ENCODE data around the gene TAOK1. TPM values are rescaled to one million over a fixed set of nuclear protein-coding genes. Genes with fewer than 3 reads are reported as not detected.

TAOK1 gene
- total RNA-seq, 2 experiments from 2014 or later = 46.5 to 47.7 TPM

- POLR2A ChIA-PET = no interaction called here
- Mint-ChIP-seq H3K36me3 (ENCODE audit: low read depth) (peaks cover 16% of the 10 kb centered on the region), H3K9me3 (no peaks in the 10 kb centered on the region), H3K27ac (no peak overlapping the region), H3K27me3 (no peaks in the 10 kb centered on the region), H3K4me3 (no peak overlapping the region), H3K4me1 (peaks cover 10% of the 10 kb centered on the region)
- CTCF ChIA-PET = no interaction called here
- no peak for DNase-seq
Observed at GRCh38 chr17:29430275-29430674, 40.1 kb downstream of the TAOK1 start.

GRCh38 chr17:29433541-29433940 is 43.4 kb downstream of the TAOK1 start:
- Mint-ChIP-seq H3K4me1 (peaks cover 10% of the 10 kb centered on the region), H3K9me3 (no peaks in the 10 kb centered on the region), H3K27ac (no peak overlapping the region), H3K4me3 (no peak overlapping the region), H3K27me3 (no peaks in the 10 kb centered on the region), H3K36me3 (ENCODE audit: low read depth) (peaks cover 6% of the 10 kb centered on the region)
- ChIA-PET POLR2A (no interaction called here), CTCF (interaction anchor here (0.6 to 0.7 kb wide), 2 partner anchors 31 to 293 kb away, joined by 3 to 4 read pairs; no protein-coding TSS in a partner anchor)
- no peak for DNase-seq

GRCh38 chr17:29434550-29434949 is 44.4 kb downstream of the TAOK1 start:
- POLR2A ChIA-PET = no interaction called here
- peaks cover 12% of the 10 kb centered on the region for H3K4me1 Mint-ChIP-seq
- H3K36me3 Mint-ChIP-seq (ENCODE audit: low read depth) = peaks cover 9% of the 10 kb centered on the region
- H3K27ac Mint-ChIP-seq = no peak overlapping the region
- no peaks in the 10 kb centered on the region for H3K27me3 Mint-ChIP-seq
- DNase-seq = no peak
- CTCF ChIA-PET = interaction anchor here (0.5 kb wide), 1 partner anchor 35 kb away, joined by 3 read pairs; no protein-coding TSS in a partner anchor
- no peak overlapping the region for H3K4me3 Mint-ChIP-seq
- H3K9me3 Mint-ChIP-seq = no peaks in the 10 kb centered on the region

GRCh38 chr17:29442451-29442850 is 52.3 kb downstream of the TAOK1 start:
- Mint-ChIP-seq H3K4me3 (no peak overlapping the region), H3K9me3 (no peaks in the 10 kb centered on the region), H3K27ac (no peak overlapping the region), H3K27me3 (no peaks in the 10 kb centered on the region), H3K4me1 (peaks cover 19% of the 10 kb centered on the region), H3K36me3 (ENCODE audit: low read depth) (peaks cover 17% of the 10 kb centered on the region)
- CTCF ChIA-PET = no interaction called here
- DNase-seq = no peak
- POLR2A ChIA-PET = no interaction called here

- CTCF ChIA-PET = interaction anchor here (0.5 kb wide), 1 partner anchor 11 kb away, joined by 4 read pairs; no protein-coding TSS in a partner anchor
- DNase-seq = no peak
- peaks cover 17% of the 10 kb centered on the region for H3K36me3 Mint-ChIP-seq (ENCODE audit: low read depth)
- H3K4me1 Mint-ChIP-seq = peaks cover 22% of the 10 kb centered on the region
- no peaks in the 10 kb centered on the region for H3K9me3 Mint-ChIP-seq
- H3K27me3 Mint-ChIP-seq = no peaks in the 10 kb centered on the region
- H3K27ac Mint-ChIP-seq = no peak overlapping the region
- no peak overlapping the region for H3K4me3 Mint-ChIP-seq
- POLR2A ChIA-PET = no interaction called here
Observed at GRCh38 chr17:29443041-29443739, 53.0 kb downstream of the TAOK1 start.

GRCh38 chr17:29444589-29444988 is 54.4 kb downstream of the TAOK1 start:
- peaks cover 22% of the 10 kb centered on the region for H3K4me1 Mint-ChIP-seq
- no peak overlapping the region for H3K4me3 Mint-ChIP-seq
- H3K9me3 Mint-ChIP-seq = no peaks in the 10 kb centered on the region
- no peak overlapping the region for H3K27ac Mint-ChIP-seq
- DNase-seq = no peak
- POLR2A ChIA-PET = no interaction called here
- H3K27me3 Mint-ChIP-seq = no peaks in the 10 kb centered on the region
- H3K36me3 Mint-ChIP-seq (ENCODE audit: low read depth) = peaks cover 16% of the 10 kb centered on the region
- CTCF ChIA-PET = no interaction called here

GRCh38 chr17:29445844-29446243 is 55.7 kb downstream of the TAOK1 start:
- no peak overlapping the region for H3K27ac Mint-ChIP-seq
- POLR2A ChIA-PET = no interaction called here

GRCh38 chr17:29449865-29450671 is 59.9 kb downstream of the TAOK1 start:
- DNase-seq = no peak
- Mint-ChIP-seq H3K4me1 (peaks cover 22% of the 10 kb centered on the region), H3K9me3 (no peaks in the 10 kb centered on the region), H3K27me3 (no peaks in the 10 kb centered on the region), H3K36me3 (ENCODE audit: low read depth) (peaks cover 33% of the 10 kb centered on the region), H3K4me3 (no peak overlapping the region), H3K27ac (no peak overlapping the region)
- POLR2A ChIA-PET = no interaction called here
- CTCF ChIA-PET = interaction anchor here (0.8 to 1.1 kb wide), 2 partner anchors 29 to 142 kb away, joined by 3 read pairs; no protein-coding TSS in a partner anchor

More at GRCh38 chr17:29445844-29446243, 55.7 kb downstream of the TAOK1 start:
- DNase-seq = no peak
- Mint-ChIP-seq H3K4me3 (no peak overlapping the region), H3K9me3 (no peaks in the 10 kb centered on the region), H3K4me1 (peaks cover 24% of the 10 kb centered on the region), H3K27me3 (no peaks in the 10 kb centered on the region), H3K36me3 (ENCODE audit: low read depth) (peaks cover 14% of the 10 kb centered on the region)
- CTCF ChIA-PET = interaction anchor here (0.6 kb wide), 1 partner anchor 56 kb away, joined by 4 read pairs; no protein-coding TSS in a partner anchor

- H3K27ac Mint-ChIP-seq = no peak overlapping the region
- no peaks in the 10 kb centered on the region for H3K9me3 Mint-ChIP-seq
- H3K27me3 Mint-ChIP-seq = no peaks in the 10 kb centered on the region
- no peak for DNase-seq
- CTCF ChIA-PET = interaction anchor here (0.7 to 0.8 kb wide), 2 partner anchors 27 to 1072 kb away, joined by 3 to 4 read pairs; no protein-coding TSS in a partner anchor
- H3K4me3 Mint-ChIP-seq = no peak overlapping the region
- H3K4me1 Mint-ChIP-seq = peaks cover 10% of the 10 kb centered on the region
- POLR2A ChIA-PET = no interaction called here
- peaks cover 38% of the 10 kb centered on the region for H3K36me3 Mint-ChIP-seq (ENCODE audit: low read depth)
Observed at GRCh38 chr17:29451121-29451742, 61.1 kb downstream of the TAOK1 start.

GRCh38 chr17:29458066-29458465 is 67.9 kb downstream of the TAOK1 start:
- H3K36me3 Mint-ChIP-seq (ENCODE audit: low read depth) = peaks cover 37% of the 10 kb centered on the region
- no peaks in the 10 kb centered on the region for H3K27me3 Mint-ChIP-seq
- H3K4me3 Mint-ChIP-seq = no peak overlapping the region
- peaks cover 2% of the 10 kb centered on the region for H3K4me1 Mint-ChIP-seq
- no peak overlapping the region for H3K27ac Mint-ChIP-seq
- ChIA-PET POLR2A (no interaction called here), CTCF (interaction anchor here (1.5 kb wide), 1 partner anchor 66 kb away, joined by 4 read pairs; no protein-coding TSS in a partner anchor)
- DNase-seq = no peak
- no peaks in the 10 kb centered on the region for H3K9me3 Mint-ChIP-seq

GRCh38 chr17:29461483-29462206 is 71.5 kb downstream of the TAOK1 start:
- Mint-ChIP-seq H3K9me3 (no peaks in the 10 kb centered on the region), H3K36me3 (ENCODE audit: low read depth) (peaks cover 36% of the 10 kb centered on the region), H3K4me1 (peaks cover 2% of the 10 kb centered on the region), H3K27ac (no peak overlapping the region), H3K4me3 (no peak overlapping the region), H3K27me3 (no peaks in the 10 kb centered on the region)
- DNase-seq = no peak
- ChIA-PET POLR2A (no interaction called here), CTCF (interaction anchor here (0.7 to 1.3 kb wide), 2 partner anchors 22 to 1313 kb away, joined by 3 to 4 read pairs; no protein-coding TSS in a partner anchor)

GRCh38 chr17:29469276-29469675 is 79.1 kb downstream of the TAOK1 start:
- Mint-ChIP-seq H3K27ac (no peak overlapping the region), H3K27me3 (no peaks in the 10 kb centered on the region), H3K36me3 (ENCODE audit: low read depth) (peaks cover 40% of the 10 kb centered on the region), H3K4me1 (no peaks in the 10 kb centered on the region), H3K9me3 (no peaks in the 10 kb centered on the region), H3K4me3 (no peak overlapping the region)
- no peak for DNase-seq
- ChIA-PET CTCF (no interaction called here), POLR2A (no interaction called here)

All from activated CD4-positive, alpha-beta T cell treated with anti-CD3 and anti-CD28 coated beads, Interleukin-2, amount 10 ng/mL, durations not matched to agents 7 days and 5 days (primary cell).